GM18502 (cell line): ENCODE data around the gene OPRPN.

ENCODE experiments used
- ATAC-seq: cut with Tn5 transposase; IDR thresholded peaks from one replicate; pipeline ENCODE4 v1.9.1; 2021; ENCODE audit warnings: mild to moderate bottlenecking; ENCODE audit not compliant: unreplicated experiment, poor library complexity

The OPRPN gene

DNA sequence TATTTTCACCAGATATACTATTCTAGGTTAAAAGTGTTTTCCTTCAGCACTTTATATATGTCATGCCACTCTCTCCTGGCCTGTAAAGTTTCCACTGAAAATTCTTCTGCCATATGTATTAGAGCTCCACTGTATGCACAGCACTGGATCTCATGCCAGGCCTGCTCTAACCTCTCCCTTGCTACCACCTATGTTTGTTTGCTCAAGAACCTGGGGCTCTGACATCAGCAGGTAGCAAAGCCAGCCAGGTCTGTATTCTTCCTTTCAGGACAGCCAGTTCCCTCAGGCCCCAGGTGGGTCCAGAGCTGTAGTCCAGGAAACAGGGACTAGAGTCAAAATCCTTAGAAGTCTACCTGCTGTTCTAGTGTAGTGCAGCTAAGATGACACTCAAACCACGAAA lies 55.2 kb downstream of the OPRPN start:
- ATAC-seq: no peak
